ENCODE measurements around the gene IDH2.
"Not testable (repeated sequence)": the region's sequence is repeated elsewhere in the genome, so short reads cannot be mapped to it uniquely, and the experiment has no call there.

GRCh38 chr15:90109163-90109751 lies 7.0 kb upstream of the IDH2 start:
- TF ChIP-seq NBN (IDR thresholded peaks at IDR 0.05); CBX5 (IDR thresholded peaks at IDR 0.05; ENCODE audit: low read depth); NFYB (IDR thresholded peaks at IDR 0.05; ENCODE audit: insufficient read depth, low read depth, low read length); ZZZ3 (IDR thresholded peaks at IDR 0.05; ENCODE audit: control insufficient read depth, insufficient read length, low read depth); POLR2AphosphoS2 (IDR thresholded peaks at IDR 0.05; ENCODE audit: low read depth, low read length); HDAC2 (IDR thresholded peaks at IDR 0.05); GABPA (IDR thresholded peaks at IDR 0.05; ENCODE audit: low read depth); NR2F1 (conservative IDR thresholded peaks at IDR 0.05): not testable (repeated sequence)
- TF ChIP-seq, protein P1, sequence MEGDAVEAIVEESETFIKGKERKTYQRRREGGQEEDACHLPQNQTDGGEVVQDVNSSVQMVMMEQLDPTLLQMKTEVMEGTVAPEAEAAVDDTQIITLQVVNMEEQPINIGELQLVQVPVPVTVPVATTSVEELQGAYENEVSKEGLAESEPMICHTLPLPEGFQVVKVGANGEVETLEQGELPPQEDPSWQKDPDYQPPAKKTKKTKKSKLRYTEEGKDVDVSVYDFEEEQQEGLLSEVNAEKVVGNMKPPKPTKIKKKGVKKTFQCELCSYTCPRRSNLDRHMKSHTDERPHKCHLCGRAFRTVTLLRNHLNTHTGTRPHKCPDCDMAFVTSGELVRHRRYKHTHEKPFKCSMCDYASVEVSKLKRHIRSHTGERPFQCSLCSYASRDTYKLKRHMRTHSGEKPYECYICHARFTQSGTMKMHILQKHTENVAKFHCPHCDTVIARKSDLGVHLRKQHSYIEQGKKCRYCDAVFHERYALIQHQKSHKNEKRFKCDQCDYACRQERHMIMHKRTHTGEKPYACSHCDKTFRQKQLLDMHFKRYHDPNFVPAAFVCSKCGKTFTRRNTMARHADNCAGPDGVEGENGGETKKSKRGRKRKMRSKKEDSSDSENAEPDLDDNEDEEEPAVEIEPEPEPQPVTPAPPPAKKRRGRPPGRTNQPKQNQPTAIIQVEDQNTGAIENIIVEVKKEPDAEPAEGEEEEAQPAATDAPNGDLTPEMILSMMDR (IDR thresholded peaks at IDR 0.05 in 2 of 3, conservative IDR thresholded peaks at IDR 0.05 in 1 of 3; ENCODE audit: control insufficient read depth in 2 of 3, extremely low read depth in 1 of 3, insufficient read depth in 1 of 3, low read depth in 3 of 3, low read length in 3 of 3) = not testable (repeated sequence)
- TF ChIP-seq, protein P2, sequence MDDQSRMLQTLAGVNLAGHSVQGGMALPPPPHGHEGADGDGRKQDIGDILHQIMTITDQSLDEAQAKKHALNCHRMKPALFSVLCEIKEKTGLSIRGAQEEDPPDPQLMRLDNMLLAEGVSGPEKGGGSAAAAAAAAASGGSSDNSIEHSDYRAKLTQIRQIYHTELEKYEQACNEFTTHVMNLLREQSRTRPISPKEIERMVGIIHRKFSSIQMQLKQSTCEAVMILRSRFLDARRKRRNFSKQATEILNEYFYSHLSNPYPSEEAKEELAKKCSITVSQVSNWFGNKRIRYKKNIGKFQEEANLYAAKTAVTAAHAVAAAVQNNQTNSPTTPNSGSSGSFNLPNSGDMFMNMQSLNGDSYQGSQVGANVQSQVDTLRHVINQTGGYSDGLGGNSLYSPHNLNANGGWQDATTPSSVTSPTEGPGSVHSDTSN (IDR thresholded peaks at IDR 0.05; ENCODE audit: insufficient replicate concordance, low read depth, low read length) = not testable (repeated sequence)

Measured in GM12878 (cell line).